Liver (tissue), 9 donors: ENCODE measurements around the gene TBC1D9. TPM values are rescaled to one million over a fixed set of nuclear protein-coding genes. Genes with fewer than 3 reads are reported as not detected.

ENCODE experiments used
- DNase-seq: peaks from one replicate; pipeline ENCODE4 v3.0.0-alpha.2; 2017; ENCODE audit warnings: low spot score
- H3K27ac ChIP-seq, 2 donors: one replicate each; pipeline ENCODE4 v1.7.0; 2013; ENCODE audit warnings: inconsistent platforms in 2 of 2, low read length in 2 of 2, control low read depth in 1 of 2, low read depth in 1 of 2, mild to moderate bottlenecking in 1 of 2
- H3K27me3 ChIP-seq, 4 donors: one replicate each; pipeline versions ENCODE4 v1.6.1 to v1.7.0; 2013; ENCODE audit warnings: low read length in 3 of 4, inconsistent platforms in 1 of 4, mild to moderate bottlenecking in 1 of 4, moderate library complexity in 1 of 4; ENCODE audit not compliant: control insufficient read depth in 4 of 4, insufficient read depth in 4 of 4
- H3K36me3 ChIP-seq, 4 donors: one replicate each; pipeline versions ENCODE4 v1.6.1 to v1.7.0; 2013; ENCODE audit warnings: low read length in 3 of 4, mild to moderate bottlenecking in 3 of 4, low read depth in 1 of 4, moderate library complexity in 1 of 4; ENCODE audit not compliant: control insufficient read depth in 4 of 4, insufficient read depth in 3 of 4
- H3K4me1 ChIP-seq, 4 donors: one replicate each; pipeline versions ENCODE4 v1.6.1 to v1.7.0; 2013; ENCODE audit warnings: low read length in 3 of 4, mild to moderate bottlenecking in 3 of 4, moderate library complexity in 1 of 4; ENCODE audit not compliant: control insufficient read depth in 4 of 4, insufficient read depth in 4 of 4
- H3K4me3 ChIP-seq, 3 donors: one replicate each; pipeline versions ENCODE4 v1.6.1 to v1.7.0; 2013; ENCODE audit warnings: low read length in 3 of 3, control low read depth in 1 of 3, low read depth in 1 of 3, mild to moderate bottlenecking in 1 of 3
- H3K9ac ChIP-seq, 2 donors: one replicate each; pipeline ENCODE4 v1.7.0; 2013; ENCODE audit warnings: low read length in 2 of 2, mild to moderate bottlenecking in 2 of 2, moderate library complexity in 2 of 2, control low read depth in 1 of 2, low read depth in 1 of 2
- H3K9me3 ChIP-seq, 4 donors: one replicate each; pipeline versions ENCODE4 v1.6.1 to v1.7.0; 2013; ENCODE audit warnings: low read length in 3 of 4; ENCODE audit not compliant: control insufficient read depth in 4 of 4
- EGR1 ChIP-seq, 2 donors: IDR thresholded peaks; 2 replicates each; pipeline ENCODE4 v1.6.1; 2016 to 2018; ENCODE audit warnings: antibody characterized with exemption in 2 of 2, low read depth in 2 of 2
- FOXA1 ChIP-seq: IDR thresholded peaks from 2 replicates; pipeline ENCODE4 v1.6.1; 2016; ENCODE audit warnings: antibody characterized with exemption
- GABPA ChIP-seq, 2 donors: IDR thresholded peaks in 1 of 2; conservative IDR thresholded peaks in 1 of 2; 2 replicates each; pipeline ENCODE4 v1.6.1; 2016; ENCODE audit warnings: antibody characterized with exemption in 2 of 2, mild to moderate bottlenecking in 1 of 2, moderate library complexity in 1 of 2
- HNF4A ChIP-seq, 2 donors: conservative IDR thresholded peaks; 2 replicates each; pipeline ENCODE4 v1.6.1; 2016; ENCODE audit warnings: antibody characterized with exemption in 2 of 2, mild to moderate bottlenecking in 2 of 2
- HNF4G ChIP-seq: IDR thresholded peaks from 2 replicates; pipeline ENCODE4 v1.6.1; 2016; ENCODE audit warnings: antibody characterized with exemption
- JUND ChIP-seq, 2 donors: IDR thresholded peaks; 2 replicates each; pipeline ENCODE4 v1.6.1; 2016; ENCODE audit warnings: antibody characterized with exemption in 2 of 2
- NR2F2 ChIP-seq: IDR thresholded peaks from 2 replicates; pipeline ENCODE4 v1.6.1; 2016; ENCODE audit warnings: antibody characterized with exemption
- RAD21 ChIP-seq, 2 donors: IDR thresholded peaks; 2 replicates each; pipeline ENCODE4 v1.6.1; 2016; ENCODE audit warnings: antibody characterized with exemption in 2 of 2, mild to moderate bottlenecking in 2 of 2
- RXRA ChIP-seq, 2 donors: IDR thresholded peaks; 2 replicates each; pipeline ENCODE4 v1.6.1; 2017 to 2018; ENCODE audit warnings: antibody characterized with exemption in 2 of 2, mild to moderate bottlenecking in 1 of 2
- SP1 ChIP-seq: IDR thresholded peaks from 2 replicates; pipeline ENCODE4 v1.6.1; 2018; ENCODE audit warnings: antibody characterized with exemption, mild to moderate bottlenecking
- TAF1 ChIP-seq: conservative IDR thresholded peaks from 2 replicates; pipeline ENCODE4 v1.6.1; 2016; ENCODE audit warnings: antibody characterized with exemption, mild to moderate bottlenecking
- YY1 ChIP-seq: IDR thresholded peaks from 2 replicates; pipeline ENCODE4 v1.6.1; 2016; ENCODE audit warnings: antibody characterized with exemption, mild to moderate bottlenecking
- ZBTB33 ChIP-seq: IDR thresholded peaks from 2 replicates; pipeline ENCODE4 v1.6.1; 2016; ENCODE audit warnings: antibody characterized with exemption
- WGBS: extraction: QIAGEN DNeasy Blood & Tissue Kit; methylation state at CpG from one replicate; pipeline ENCODE4 v1.1.7; 2013; 5-methylcytosine and 5-hydroxymethylcytosine counted together
- polyA plus RNA-seq, 2 donors: library from polyadenylated mRNA; stranded (reverse) in 1 of 2; unstranded in 1 of 2; fragments of 200-250 nt in 1 of 2; fragments of >200 nt in 1 of 2; fragmentation: Nextera tagmentation in 1 of 2; extraction: Ambion mirVana in 1 of 2; gene quantifications; one replicate each; pipeline versions ENCODE4 v1.2.1 to v1.2.3, GENCODE V29; 2013 to 2015
- total RNA-seq, 2 donors: library from RNA; depleted of rRNA; stranded (reverse); fragments of >200 nt; gene quantifications; one replicate each; pipeline ENCODE4 v1.2.3, GENCODE V29; 2014
- TF ChIP-seq, protein P1 (sequence below): IDR thresholded peaks from 2 replicates; pipeline ENCODE4 v1.6.1; 2016; ENCODE audit warnings: antibody characterized with exemption
- TF ChIP-seq, protein P2 (sequence below): fragments of 150-350 bp; IDR thresholded peaks from 2 replicates; pipeline ENCODE4 v1.5.1; 2017; ENCODE audit warnings: improper control_type of control experiment, low read depth, low read length; ENCODE audit not compliant: missing input control
- TF ChIP-seq, protein P3 (sequence below): IDR thresholded peaks from 2 replicates; pipeline ENCODE4 v1.6.1; 2016; ENCODE audit warnings: antibody characterized with exemption
- TF ChIP-seq, protein P4 (sequence below): IDR thresholded peaks from 2 replicates; pipeline ENCODE4 v1.6.1; 2016; ENCODE audit warnings: antibody characterized with exemption, mild to moderate bottlenecking
- donor health status: healthy.
- donor health status: healthy.
- donor health status: healthy.
- donor health status: healthy.
- donor health status: healthy.

TBC1D9 gene
- total and polyA plus RNA-seq, 4 donors: 1.4 to 8.5 (median 6.3) TPM

- Histone ChIP-seq H3K4me3 (no peak overlapping the region), H3K9me3 (no peaks in the 10 kb centered on the region), H3K27me3 (no peaks in the 10 kb centered on the region), H3K27ac (no peak overlapping the region), H3K4me1 (no peaks in the 10 kb centered on the region), H3K36me3 (peaks cover 2 to 7% (median 6%) of the 10 kb centered on the region in 4 donors), H3K9ac (no peak overlapping the region)
- DNase-seq: no peak
- TF ChIP-seq HNF4A (conservative IDR thresholded peaks at IDR 0.05): no peak
- no peak for TF ChIP-seq JUND (IDR thresholded peaks at IDR 0.05)
- no peak for TF ChIP-seq FOXA1
- TF ChIP-seq, protein P1, sequence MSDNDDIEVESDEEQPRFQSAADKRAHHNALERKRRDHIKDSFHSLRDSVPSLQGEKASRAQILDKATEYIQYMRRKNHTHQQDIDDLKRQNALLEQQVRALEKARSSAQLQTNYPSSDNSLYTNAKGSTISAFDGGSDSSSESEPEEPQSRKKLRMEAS: no peak
- no peak for TF ChIP-seq RXRA (IDR thresholded peaks at IDR 0.05)
- no peak for TF ChIP-seq EGR1 (IDR thresholded peaks at IDR 0.05; ENCODE audit: low read depth in 2 of 2)
- no peak for TF ChIP-seq ZBTB33
- TF ChIP-seq, protein P2, sequence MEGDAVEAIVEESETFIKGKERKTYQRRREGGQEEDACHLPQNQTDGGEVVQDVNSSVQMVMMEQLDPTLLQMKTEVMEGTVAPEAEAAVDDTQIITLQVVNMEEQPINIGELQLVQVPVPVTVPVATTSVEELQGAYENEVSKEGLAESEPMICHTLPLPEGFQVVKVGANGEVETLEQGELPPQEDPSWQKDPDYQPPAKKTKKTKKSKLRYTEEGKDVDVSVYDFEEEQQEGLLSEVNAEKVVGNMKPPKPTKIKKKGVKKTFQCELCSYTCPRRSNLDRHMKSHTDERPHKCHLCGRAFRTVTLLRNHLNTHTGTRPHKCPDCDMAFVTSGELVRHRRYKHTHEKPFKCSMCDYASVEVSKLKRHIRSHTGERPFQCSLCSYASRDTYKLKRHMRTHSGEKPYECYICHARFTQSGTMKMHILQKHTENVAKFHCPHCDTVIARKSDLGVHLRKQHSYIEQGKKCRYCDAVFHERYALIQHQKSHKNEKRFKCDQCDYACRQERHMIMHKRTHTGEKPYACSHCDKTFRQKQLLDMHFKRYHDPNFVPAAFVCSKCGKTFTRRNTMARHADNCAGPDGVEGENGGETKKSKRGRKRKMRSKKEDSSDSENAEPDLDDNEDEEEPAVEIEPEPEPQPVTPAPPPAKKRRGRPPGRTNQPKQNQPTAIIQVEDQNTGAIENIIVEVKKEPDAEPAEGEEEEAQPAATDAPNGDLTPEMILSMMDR: no peak
- TF ChIP-seq TAF1: no peak
- no peak for TF ChIP-seq YY1
- no peak for TF ChIP-seq HNF4G
- no peak for TF ChIP-seq GABPA (IDR thresholded peaks at IDR 0.05 in 1 of 2, conservative IDR thresholded peaks at IDR 0.05 in 1 of 2)
- no peak for TF ChIP-seq SP1
- TF ChIP-seq, protein P3, sequence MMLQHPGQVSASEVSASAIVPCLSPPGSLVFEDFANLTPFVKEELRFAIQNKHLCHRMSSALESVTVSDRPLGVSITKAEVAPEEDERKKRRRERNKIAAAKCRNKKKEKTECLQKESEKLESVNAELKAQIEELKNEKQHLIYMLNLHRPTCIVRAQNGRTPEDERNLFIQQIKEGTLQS: no peak
- WGBS: 72% methylated on average over 7 of the region's 7 CpGs
These were observed 138.5 kb downstream of the TBC1D9 start for GRCh38 chr4:140617499-140618248.

DNA sequence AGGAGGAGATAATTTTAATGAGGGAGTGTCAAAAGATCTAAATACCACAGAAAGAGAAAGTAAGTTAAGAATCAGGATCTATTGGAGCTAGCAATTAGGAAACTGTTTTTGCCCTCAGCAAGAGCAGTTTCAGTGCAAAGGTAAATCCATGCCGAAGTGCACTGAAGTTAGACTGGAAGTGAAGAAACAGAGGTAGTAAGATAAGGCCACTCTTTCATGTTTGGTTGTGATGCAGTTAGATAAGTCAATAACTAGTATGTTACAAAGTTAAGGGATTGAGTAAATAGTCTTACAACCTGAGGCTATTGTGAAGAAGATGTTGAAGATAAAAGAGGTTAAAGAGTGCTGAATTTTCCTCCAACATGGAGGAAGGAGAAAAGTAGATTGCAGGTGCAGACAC lies 140.7 kb downstream of the TBC1D9 start:
- H3K9me3 ChIP-seq: no peaks in the 10 kb centered on the region
- H3K4me3 ChIP-seq: no peak overlapping the region
- H3K27ac ChIP-seq: no peak overlapping the region
- no peaks in the 10 kb centered on the region for H3K36me3 ChIP-seq
- H3K9ac ChIP-seq: no peak overlapping the region
- WGBS: 38% methylated on average over 1 of the region's 1 CpG
- no peaks in the 10 kb centered on the region for H3K27me3 ChIP-seq
- no peaks in the 10 kb centered on the region for H3K4me1 ChIP-seq
- DNase-seq: no peak
- TF ChIP-seq GABPA (IDR thresholded peaks at IDR 0.05 in 1 of 2, conservative IDR thresholded peaks at IDR 0.05 in 1 of 2): no peak
- TF ChIP-seq RXRA (IDR thresholded peaks at IDR 0.05): no peak
- no peak for TF ChIP-seq NR2F2
- TF ChIP-seq, protein P2: no peak
- no peak for TF ChIP-seq FOXA1
- no peak for TF ChIP-seq SP1
- TF ChIP-seq RAD21 (IDR thresholded peaks at IDR 0.05): no peak
- TF ChIP-seq, protein P3: no peak
- TF ChIP-seq JUND (IDR thresholded peaks at IDR 0.05): no peak
- TF ChIP-seq, protein P4, sequence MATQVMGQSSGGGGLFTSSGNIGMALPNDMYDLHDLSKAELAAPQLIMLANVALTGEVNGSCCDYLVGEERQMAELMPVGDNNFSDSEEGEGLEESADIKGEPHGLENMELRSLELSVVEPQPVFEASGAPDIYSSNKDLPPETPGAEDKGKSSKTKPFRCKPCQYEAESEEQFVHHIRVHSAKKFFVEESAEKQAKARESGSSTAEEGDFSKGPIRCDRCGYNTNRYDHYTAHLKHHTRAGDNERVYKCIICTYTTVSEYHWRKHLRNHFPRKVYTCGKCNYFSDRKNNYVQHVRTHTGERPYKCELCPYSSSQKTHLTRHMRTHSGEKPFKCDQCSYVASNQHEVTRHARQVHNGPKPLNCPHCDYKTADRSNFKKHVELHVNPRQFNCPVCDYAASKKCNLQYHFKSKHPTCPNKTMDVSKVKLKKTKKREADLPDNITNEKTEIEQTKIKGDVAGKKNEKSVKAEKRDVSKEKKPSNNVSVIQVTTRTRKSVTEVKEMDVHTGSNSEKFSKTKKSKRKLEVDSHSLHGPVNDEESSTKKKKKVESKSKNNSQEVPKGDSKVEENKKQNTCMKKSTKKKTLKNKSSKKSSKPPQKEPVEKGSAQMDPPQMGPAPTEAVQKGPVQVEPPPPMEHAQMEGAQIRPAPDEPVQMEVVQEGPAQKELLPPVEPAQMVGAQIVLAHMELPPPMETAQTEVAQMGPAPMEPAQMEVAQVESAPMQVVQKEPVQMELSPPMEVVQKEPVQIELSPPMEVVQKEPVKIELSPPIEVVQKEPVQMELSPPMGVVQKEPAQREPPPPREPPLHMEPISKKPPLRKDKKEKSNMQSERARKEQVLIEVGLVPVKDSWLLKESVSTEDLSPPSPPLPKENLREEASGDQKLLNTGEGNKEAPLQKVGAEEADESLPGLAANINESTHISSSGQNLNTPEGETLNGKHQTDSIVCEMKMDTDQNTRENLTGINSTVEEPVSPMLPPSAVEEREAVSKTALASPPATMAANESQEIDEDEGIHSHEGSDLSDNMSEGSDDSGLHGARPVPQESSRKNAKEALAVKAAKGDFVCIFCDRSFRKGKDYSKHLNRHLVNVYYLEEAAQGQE: no peak
- TF ChIP-seq EGR1 (IDR thresholded peaks at IDR 0.05; ENCODE audit: low read depth in 2 of 2): no peak
- no peak for TF ChIP-seq TAF1
- TF ChIP-seq, protein P1: no peak
